ENCODE measurements around the gene KMT2E. TPM values are rescaled to one million over a fixed set of nuclear protein-coding genes. Genes with fewer than 3 reads are reported as not detected.

The KMT2E gene
- total RNA-seq, 1 donor from 2014 or later: 43.0 TPM

DNA sequence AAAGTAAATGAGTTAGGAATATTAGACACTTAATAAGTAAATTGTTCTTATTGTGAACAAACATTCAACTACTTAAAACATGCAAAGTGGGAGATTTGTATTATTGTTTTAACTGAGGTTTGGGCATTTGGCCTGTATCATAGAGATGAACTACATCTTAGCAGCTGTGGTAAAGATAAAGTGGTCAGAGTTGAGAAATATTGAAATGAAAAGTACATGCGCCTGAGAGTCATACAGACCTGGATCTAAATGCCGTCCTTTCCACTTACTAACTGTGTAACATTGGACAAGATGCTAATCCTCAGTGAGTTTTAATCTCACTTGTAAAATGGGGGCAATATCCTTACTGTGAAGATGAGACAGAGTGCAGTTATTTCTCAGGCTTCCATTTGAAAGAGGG is 74.5 kb downstream of the KMT2E start:
- Histone ChIP-seq H3K27ac (no peak overlapping the region), H3K4me3 (no peak overlapping the region), H3K4me1 (peaks cover 0 to 3% of the 10 kb centered on the region in 2 donors), H3K36me3 (peaks cover 34 to 67% of the 10 kb centered on the region in 2 donors), H3K27me3 (no peaks in the 10 kb centered on the region), H3K9me3 (no peaks in the 10 kb centered on the region)
- DNase-seq (ENCODE audit: low spot score in 2 of 2): no peak
- TF ChIP-seq, protein P1, sequence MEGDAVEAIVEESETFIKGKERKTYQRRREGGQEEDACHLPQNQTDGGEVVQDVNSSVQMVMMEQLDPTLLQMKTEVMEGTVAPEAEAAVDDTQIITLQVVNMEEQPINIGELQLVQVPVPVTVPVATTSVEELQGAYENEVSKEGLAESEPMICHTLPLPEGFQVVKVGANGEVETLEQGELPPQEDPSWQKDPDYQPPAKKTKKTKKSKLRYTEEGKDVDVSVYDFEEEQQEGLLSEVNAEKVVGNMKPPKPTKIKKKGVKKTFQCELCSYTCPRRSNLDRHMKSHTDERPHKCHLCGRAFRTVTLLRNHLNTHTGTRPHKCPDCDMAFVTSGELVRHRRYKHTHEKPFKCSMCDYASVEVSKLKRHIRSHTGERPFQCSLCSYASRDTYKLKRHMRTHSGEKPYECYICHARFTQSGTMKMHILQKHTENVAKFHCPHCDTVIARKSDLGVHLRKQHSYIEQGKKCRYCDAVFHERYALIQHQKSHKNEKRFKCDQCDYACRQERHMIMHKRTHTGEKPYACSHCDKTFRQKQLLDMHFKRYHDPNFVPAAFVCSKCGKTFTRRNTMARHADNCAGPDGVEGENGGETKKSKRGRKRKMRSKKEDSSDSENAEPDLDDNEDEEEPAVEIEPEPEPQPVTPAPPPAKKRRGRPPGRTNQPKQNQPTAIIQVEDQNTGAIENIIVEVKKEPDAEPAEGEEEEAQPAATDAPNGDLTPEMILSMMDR (IDR thresholded peaks at IDR 0.05): no peak
- intact Hi-C loops (cut with DNase I): no loop called here

DNA sequence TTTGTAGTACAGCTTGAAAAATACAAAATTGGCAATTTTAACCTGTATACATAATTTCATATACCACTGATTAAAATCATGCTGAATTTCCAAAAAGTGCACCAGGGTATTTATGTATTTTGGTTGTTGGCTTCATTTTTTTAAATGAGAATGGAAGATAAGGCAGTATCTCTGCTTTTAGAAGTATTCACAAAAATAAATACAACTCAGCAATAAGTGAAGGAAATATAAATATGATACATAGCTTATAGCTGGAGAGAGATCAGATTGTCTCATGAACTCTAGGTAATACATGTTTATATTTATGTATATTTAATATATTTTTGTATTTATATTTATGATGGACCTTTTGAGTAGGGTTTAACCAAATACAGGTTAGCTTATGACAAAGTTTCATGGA is 81.0 kb downstream of the KMT2E start:
- H3K27me3 ChIP-seq: no peaks in the 10 kb centered on the region
- no peaks in the 10 kb centered on the region for H3K9me3 ChIP-seq
- H3K27ac ChIP-seq: no peak overlapping the region
- no peak for DNase-seq (ENCODE audit: low spot score in 2 of 2)
- H3K4me3 ChIP-seq: no peak overlapping the region
- peaks cover 16 to 44% of the 10 kb centered on the region in 2 donors for H3K36me3 ChIP-seq
- TF ChIP-seq, protein P1 (IDR thresholded peaks at IDR 0.05): no peak
- H3K4me1 ChIP-seq: peaks cover 0 to 3% of the 10 kb centered on the region in 2 donors
- intact Hi-C loops (cut with DNase I): no loop called here

DNA sequence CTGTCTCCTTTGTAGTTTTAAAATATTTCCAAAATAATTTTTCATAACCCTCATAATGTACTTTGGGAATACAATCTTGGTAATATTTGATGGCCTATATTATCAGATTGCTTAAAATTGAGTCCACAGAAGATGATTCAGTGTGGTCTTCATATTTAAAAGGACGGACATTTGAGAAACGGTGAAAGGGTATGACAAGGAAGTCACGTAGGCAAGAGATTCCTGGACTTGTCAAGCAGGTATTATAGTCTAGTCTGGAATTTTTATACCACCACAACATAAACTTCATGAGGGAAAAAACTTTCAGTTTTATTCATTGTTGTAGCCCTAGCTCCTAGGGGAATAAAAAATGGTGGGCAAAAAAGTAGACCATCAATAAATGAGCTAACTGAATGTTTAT is 82.3 kb downstream of the KMT2E start:
- Histone ChIP-seq H3K36me3 (peaks cover 13 to 37% of the 10 kb centered on the region in 2 donors), H3K4me1 (no peaks in the 10 kb centered on the region), H3K4me3 (no peak overlapping the region), H3K27ac (peak overlapping the region in 1 of 2 donors; percentile 28), H3K9me3 (no peaks in the 10 kb centered on the region), H3K27me3 (no peaks in the 10 kb centered on the region)
- DNase-seq (ENCODE audit: low spot score in 2 of 2): no peak
- intact Hi-C loops (cut with DNase I): no loop called here
- TF ChIP-seq, protein P1 (IDR thresholded peaks at IDR 0.05): no peak

DNA sequence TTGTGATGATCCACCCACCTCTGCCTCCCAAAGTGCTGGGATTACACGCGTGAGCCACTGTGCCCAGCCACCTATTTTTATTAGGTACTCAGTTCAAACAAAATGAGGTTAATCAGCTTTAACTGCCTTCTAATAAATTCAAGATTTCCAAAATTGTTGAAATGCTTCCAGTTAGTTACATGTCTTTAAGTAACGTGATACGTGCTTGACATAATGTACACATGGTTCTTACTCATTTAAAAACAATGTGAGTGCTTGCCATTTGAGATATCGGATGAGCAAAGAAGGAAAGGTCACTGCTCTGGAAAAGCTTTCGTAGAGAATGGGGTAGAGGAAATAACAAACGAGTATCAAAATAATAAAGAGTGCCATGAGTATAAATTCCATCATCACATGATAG is 83.6 kb downstream of the KMT2E start:
- Histone ChIP-seq H3K27ac (peak overlapping the region in 1 of 2 donors; percentile 4), H3K36me3 (peaks cover 5 to 40% of the 10 kb centered on the region in 2 donors), H3K4me3 (no peak overlapping the region), H3K4me1 (peaks cover 0 to 5% of the 10 kb centered on the region in 2 donors), H3K27me3 (no peaks in the 10 kb centered on the region), H3K9me3 (no peaks in the 10 kb centered on the region)
- no peak for DNase-seq (ENCODE audit: low spot score in 2 of 2)
- intact Hi-C loops (cut with DNase I): no loop called here
- TF ChIP-seq, protein P1 (IDR thresholded peaks at IDR 0.05): no peak

DNA sequence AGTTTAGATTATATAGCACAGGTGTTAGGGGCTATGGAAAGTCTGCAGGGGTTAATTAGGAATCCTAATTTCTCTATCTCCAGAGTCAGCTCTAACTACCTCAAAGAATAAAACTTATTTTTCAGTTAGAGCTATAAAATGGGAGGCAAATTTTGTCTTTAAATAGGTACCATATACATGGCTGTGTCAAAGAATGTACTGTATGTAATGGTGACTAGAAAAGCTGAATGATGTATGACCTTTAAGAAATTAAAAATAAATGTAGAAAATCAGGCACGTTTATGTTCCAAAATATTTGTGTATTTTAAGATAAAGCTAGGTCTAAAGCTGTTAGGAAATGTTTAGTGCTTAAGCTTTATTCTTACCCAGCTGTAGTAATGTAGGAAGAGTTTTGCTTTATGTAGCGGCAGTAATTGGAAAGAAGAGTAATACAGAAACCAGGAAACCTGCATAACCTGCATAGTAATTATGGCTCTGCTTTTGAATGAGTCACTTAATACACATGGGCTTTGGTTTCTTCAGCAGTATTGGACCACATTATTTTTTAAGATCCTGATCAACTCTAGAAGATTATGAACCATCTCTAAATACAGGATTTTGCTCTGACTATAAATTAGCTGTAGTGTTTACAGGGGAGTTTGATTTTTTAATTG is 85.0 kb downstream of the KMT2E start:
- no peak for DNase-seq (ENCODE audit: low spot score in 2 of 2)
- Histone ChIP-seq H3K4me1 (peaks cover 0 to 6% of the 10 kb centered on the region in 2 donors), H3K27me3 (no peaks in the 10 kb centered on the region), H3K4me3 (no peak overlapping the region), H3K36me3 (peaks cover 7 to 35% of the 10 kb centered on the region in 2 donors), H3K9me3 (no peaks in the 10 kb centered on the region), H3K27ac (no peak overlapping the region)
- intact Hi-C loops (cut with DNase I): no loop called here
- TF ChIP-seq, protein P1 (IDR thresholded peaks at IDR 0.05): no peak
